Astrocyte (in vitro differentiated cells and primary cell): Measurements from ENCODE around the gene PLG. TPM values are rescaled to one million over a fixed set of nuclear protein-coding genes. Genes with fewer than 3 reads are reported as not detected.

ENCODE experiments used
- DNase-seq: peaks from one replicate; pipeline ENCODE4 v3.0.0-alpha.2; 2010; ENCODE audit warnings: low read depth
- FAIRE-seq: peaks from 2 replicates; lab custom pipeline; 2011; peaks lifted over from hg19 to GRCh38; lab: Jason Lieb, UNC
- H2AFZ ChIP-seq: 2 replicates; pipeline ENCODE4 v1.6.0; 2012; ENCODE audit warnings: low read depth, low read length, inconsistent platforms
- H3K27ac ChIP-seq: 2 replicates; pipeline ENCODE4 v1.5.1; 2011; ENCODE audit warnings: low read depth, low read length, inconsistent platforms
- H3K27me3 ChIP-seq: 2 replicates; pipeline ENCODE4 v1.6.0; 2011; ENCODE audit warnings: low read length, inconsistent platforms; ENCODE audit not compliant: insufficient read depth
- H3K36me3 ChIP-seq: 2 replicates; pipeline ENCODE4 v1.5.1; 2011; ENCODE audit warnings: low read length, inconsistent platforms; ENCODE audit not compliant: insufficient read depth
- H3K4me1 ChIP-seq: 2 replicates; pipeline ENCODE4 v1.5.1; 2011; ENCODE audit warnings: low read length, inconsistent platforms; ENCODE audit not compliant: insufficient read depth
- H3K4me2 ChIP-seq: 2 replicates; pipeline ENCODE4 v1.6.0; 2012; ENCODE audit warnings: low read length, inconsistent platforms
- H3K4me3 ChIP-seq: 2 replicates; pipeline ENCODE4 v1.5.1; 2011; ENCODE audit warnings: low read depth, mild to moderate bottlenecking, low read length, inconsistent platforms; ENCODE audit not compliant: insufficient read depth
- H3K79me2 ChIP-seq: 2 replicates; pipeline ENCODE4 v1.6.0; 2012; ENCODE audit warnings: mild to moderate bottlenecking, low read length, inconsistent platforms; ENCODE audit not compliant: insufficient read depth
- H3K9ac ChIP-seq: 2 replicates; pipeline ENCODE4 v1.6.0; 2012; ENCODE audit warnings: mild to moderate bottlenecking, low read length, inconsistent platforms
- H3K9me3 ChIP-seq: 2 replicates; pipeline ENCODE4 v1.5.1; 2012; ENCODE audit warnings: low read depth, mild to moderate bottlenecking, low read length, inconsistent platforms; ENCODE audit not compliant: insufficient read depth
- H4K20me1 ChIP-seq: 2 replicates; pipeline ENCODE4 v1.6.0; 2012; ENCODE audit warnings: low read length, inconsistent platforms; ENCODE audit not compliant: insufficient read depth
- H3K27ac Mint-ChIP-seq: one replicate; pipeline ENCODE4 v1.8.0; 2021; ENCODE audit warnings: mild to moderate bottlenecking, mixed read lengths; ENCODE audit not compliant: unreplicated experiment
- H3K27me3 Mint-ChIP-seq: one replicate; pipeline ENCODE4 v1.8.0; 2021; ENCODE audit warnings: low read depth, mixed read lengths; ENCODE audit not compliant: unreplicated experiment
- H3K36me3 Mint-ChIP-seq: one replicate; pipeline ENCODE4 v1.8.0; 2021; ENCODE audit warnings: low read depth, mixed read lengths; ENCODE audit not compliant: unreplicated experiment
- H3K4me1 Mint-ChIP-seq: one replicate; pipeline ENCODE4 v1.8.0; 2021; ENCODE audit warnings: low read depth, mixed read lengths; ENCODE audit not compliant: unreplicated experiment
- H3K4me3 Mint-ChIP-seq: one replicate; pipeline ENCODE4 v1.8.0; 2021; ENCODE audit warnings: mild to moderate bottlenecking, moderate library complexity, mixed read lengths; ENCODE audit not compliant: unreplicated experiment
- H3K9me3 Mint-ChIP-seq: one replicate; pipeline ENCODE4 v1.8.0; 2021; ENCODE audit warnings: mild to moderate bottlenecking, mixed read lengths; ENCODE audit not compliant: unreplicated experiment
- CTCF ChIP-seq: IDR thresholded peaks from 2 replicates; pipeline ENCODE4 v1.5.1; 2011; ENCODE audit warnings: low read depth, mild to moderate bottlenecking, inconsistent platforms, low read length, moderate library complexity; ENCODE audit not compliant: insufficient read depth
- EZH2 ChIP-seq: IDR thresholded peaks from 2 replicates; pipeline ENCODE4 v1.6.1; 2012; ENCODE audit warnings: mild to moderate bottlenecking, low read length, inconsistent platforms; ENCODE audit not compliant: insufficient read depth
- total RNA-seq: library from RNA; stranded (reverse); gene quantifications from 2 replicates; pipeline ENCODE4 v1.2.1, GENCODE V29; 2021

PLG gene
- total RNA-seq, 1 donor from 2014 or later: 0.16 TPM

GRCh38 chr6:160766989-160767646, 65.1 kb downstream of the PLG start:
- H3K36me3 Mint-ChIP-seq: no peaks in the 10 kb centered on the region
- no peak overlapping the region for H3K27ac Mint-ChIP-seq
- no peaks in the 10 kb centered on the region for H4K20me1 ChIP-seq
- no peaks in the 10 kb centered on the region for H3K4me1 Mint-ChIP-seq
- H3K9me3 ChIP-seq: no peaks in the 10 kb centered on the region
- H3K4me2 ChIP-seq: peak overlapping the region; percentile 93
- no peaks in the 10 kb centered on the region for H3K36me3 ChIP-seq
- H3K27me3 Mint-ChIP-seq: peaks cover 6% of the 10 kb centered on the region
- peak overlapping the region; percentile 93 for H2AFZ ChIP-seq
- TF ChIP-seq EZH2 (no peak), CTCF (peak; percentile 61)
- H3K4me3 Mint-ChIP-seq: peak overlapping the region; percentile 89
- no peaks in the 10 kb centered on the region for H3K4me1 ChIP-seq
- H3K4me3 ChIP-seq: peak overlapping the region; percentile 60
- FAIRE-seq (no peak), DNase-seq (peak; percentile 17)
- H3K9ac ChIP-seq: no peak overlapping the region
- no peak overlapping the region for H3K27ac ChIP-seq
- H3K27me3 ChIP-seq: no peaks in the 10 kb centered on the region
- H3K79me2 ChIP-seq: no peaks in the 10 kb centered on the region
- no peaks in the 10 kb centered on the region for H3K9me3 Mint-ChIP-seq

GRCh38 chr6:160767647-160768019, 65.6 kb downstream of the PLG start:
- Mint-ChIP-seq H3K4me3 (peak overlapping the region; percentile 89), H3K4me1 (no peaks in the 10 kb centered on the region), H3K36me3 (no peaks in the 10 kb centered on the region), H3K27me3 (peaks cover 6% of the 10 kb centered on the region), H3K9me3 (no peaks in the 10 kb centered on the region), H3K27ac (no peak overlapping the region)
- H3K36me3 ChIP-seq: no peaks in the 10 kb centered on the region
- H3K79me2 ChIP-seq: no peaks in the 10 kb centered on the region
- H3K27me3 ChIP-seq: no peaks in the 10 kb centered on the region
- no peaks in the 10 kb centered on the region for H3K9me3 ChIP-seq
- no peaks in the 10 kb centered on the region for H4K20me1 ChIP-seq
- peak overlapping the region; percentile 93 for H3K4me2 ChIP-seq
- H2AFZ ChIP-seq: no peak overlapping the region
- FAIRE-seq: no peak
- no peak for DNase-seq
- TF ChIP-seq EZH2 (no peak), CTCF (no peak)
- H3K4me1 ChIP-seq: no peaks in the 10 kb centered on the region
- no peak overlapping the region for H3K9ac ChIP-seq
- no peak overlapping the region for H3K27ac ChIP-seq
- H3K4me3 ChIP-seq: no peak overlapping the region

- H3K27me3 ChIP-seq: no peaks in the 10 kb centered on the region
- Mint-ChIP-seq H3K27me3 (peaks cover 6% of the 10 kb centered on the region), H3K36me3 (no peaks in the 10 kb centered on the region), H3K4me3 (peak overlapping the region; percentile 60), H3K9me3 (no peaks in the 10 kb centered on the region), H3K27ac (no peak overlapping the region), H3K4me1 (no peaks in the 10 kb centered on the region)
- no peaks in the 10 kb centered on the region for H3K9me3 ChIP-seq
- no peak overlapping the region for H2AFZ ChIP-seq
- no peaks in the 10 kb centered on the region for H3K79me2 ChIP-seq
- no peaks in the 10 kb centered on the region for H3K36me3 ChIP-seq
- H4K20me1 ChIP-seq: no peaks in the 10 kb centered on the region
- H3K9ac ChIP-seq: no peak overlapping the region
- no peaks in the 10 kb centered on the region for H3K4me1 ChIP-seq
- TF ChIP-seq EZH2: no peak
- no peak for TF ChIP-seq CTCF
- no peak overlapping the region for H3K4me3 ChIP-seq
- no peak for DNase-seq
- H3K4me2 ChIP-seq: no peak overlapping the region
- H3K27ac ChIP-seq: no peak overlapping the region
- FAIRE-seq: no peak
These were observed 66.1 kb downstream of the PLG start for GRCh38 chr6:160768101-160768500.
